Measurements from ENCODE around the gene DGKZ. TPM values are rescaled to one million over a fixed set of nuclear protein-coding genes. Genes with fewer than 3 reads are reported as not detected.

Gene DGKZ
- total and polyA plus RNA-seq, 2 of the 13 experiments (the other 11 are each of a cell fraction or from before 2014, with no cell fraction given), result 15.8 to 20.7 TPM

DNA sequence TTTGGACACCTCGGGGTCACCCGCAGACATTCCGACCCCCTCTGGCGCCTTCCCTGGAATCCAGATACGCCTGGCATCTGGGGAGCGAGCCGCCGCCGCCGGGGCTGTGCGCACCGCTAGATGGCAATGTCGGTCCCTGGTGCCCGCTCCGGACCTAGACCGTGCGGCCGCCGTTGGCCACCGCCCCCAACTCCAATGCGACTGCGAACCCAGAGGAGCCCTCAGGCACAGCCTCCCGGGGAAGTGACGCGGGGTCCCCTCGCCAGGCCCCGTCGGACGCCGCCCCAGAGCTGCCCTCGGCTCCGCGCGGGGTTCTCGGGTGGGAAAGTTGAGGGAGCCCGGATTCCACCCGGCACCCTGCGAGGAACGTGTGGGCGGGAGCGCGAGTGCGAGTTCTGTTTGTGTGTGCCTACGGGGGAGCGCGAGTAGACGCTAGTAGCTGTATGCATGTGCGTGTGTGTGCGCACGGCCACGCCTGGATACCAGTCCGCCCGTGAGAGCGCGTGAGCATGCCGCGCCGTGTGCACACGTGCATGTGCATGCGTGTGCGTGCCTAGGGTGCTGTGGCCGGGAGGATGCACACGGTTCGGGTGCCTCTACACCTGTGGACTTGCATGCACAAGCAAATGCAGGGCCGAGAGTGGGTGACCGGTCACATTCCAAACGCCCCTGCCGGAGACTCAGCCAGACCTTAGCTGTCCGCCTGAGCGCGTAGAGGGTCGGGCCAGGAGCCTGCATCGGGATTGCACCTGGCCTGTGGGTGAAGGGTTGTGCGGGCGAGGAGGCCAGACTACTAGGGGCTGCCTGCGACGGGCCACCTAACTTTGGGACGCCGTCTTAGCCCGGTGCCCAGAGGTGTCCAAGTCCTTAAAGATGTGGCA is 42.4 kb downstream of the DGKZ start (continued):
- TF ChIP-seq, protein P1, sequence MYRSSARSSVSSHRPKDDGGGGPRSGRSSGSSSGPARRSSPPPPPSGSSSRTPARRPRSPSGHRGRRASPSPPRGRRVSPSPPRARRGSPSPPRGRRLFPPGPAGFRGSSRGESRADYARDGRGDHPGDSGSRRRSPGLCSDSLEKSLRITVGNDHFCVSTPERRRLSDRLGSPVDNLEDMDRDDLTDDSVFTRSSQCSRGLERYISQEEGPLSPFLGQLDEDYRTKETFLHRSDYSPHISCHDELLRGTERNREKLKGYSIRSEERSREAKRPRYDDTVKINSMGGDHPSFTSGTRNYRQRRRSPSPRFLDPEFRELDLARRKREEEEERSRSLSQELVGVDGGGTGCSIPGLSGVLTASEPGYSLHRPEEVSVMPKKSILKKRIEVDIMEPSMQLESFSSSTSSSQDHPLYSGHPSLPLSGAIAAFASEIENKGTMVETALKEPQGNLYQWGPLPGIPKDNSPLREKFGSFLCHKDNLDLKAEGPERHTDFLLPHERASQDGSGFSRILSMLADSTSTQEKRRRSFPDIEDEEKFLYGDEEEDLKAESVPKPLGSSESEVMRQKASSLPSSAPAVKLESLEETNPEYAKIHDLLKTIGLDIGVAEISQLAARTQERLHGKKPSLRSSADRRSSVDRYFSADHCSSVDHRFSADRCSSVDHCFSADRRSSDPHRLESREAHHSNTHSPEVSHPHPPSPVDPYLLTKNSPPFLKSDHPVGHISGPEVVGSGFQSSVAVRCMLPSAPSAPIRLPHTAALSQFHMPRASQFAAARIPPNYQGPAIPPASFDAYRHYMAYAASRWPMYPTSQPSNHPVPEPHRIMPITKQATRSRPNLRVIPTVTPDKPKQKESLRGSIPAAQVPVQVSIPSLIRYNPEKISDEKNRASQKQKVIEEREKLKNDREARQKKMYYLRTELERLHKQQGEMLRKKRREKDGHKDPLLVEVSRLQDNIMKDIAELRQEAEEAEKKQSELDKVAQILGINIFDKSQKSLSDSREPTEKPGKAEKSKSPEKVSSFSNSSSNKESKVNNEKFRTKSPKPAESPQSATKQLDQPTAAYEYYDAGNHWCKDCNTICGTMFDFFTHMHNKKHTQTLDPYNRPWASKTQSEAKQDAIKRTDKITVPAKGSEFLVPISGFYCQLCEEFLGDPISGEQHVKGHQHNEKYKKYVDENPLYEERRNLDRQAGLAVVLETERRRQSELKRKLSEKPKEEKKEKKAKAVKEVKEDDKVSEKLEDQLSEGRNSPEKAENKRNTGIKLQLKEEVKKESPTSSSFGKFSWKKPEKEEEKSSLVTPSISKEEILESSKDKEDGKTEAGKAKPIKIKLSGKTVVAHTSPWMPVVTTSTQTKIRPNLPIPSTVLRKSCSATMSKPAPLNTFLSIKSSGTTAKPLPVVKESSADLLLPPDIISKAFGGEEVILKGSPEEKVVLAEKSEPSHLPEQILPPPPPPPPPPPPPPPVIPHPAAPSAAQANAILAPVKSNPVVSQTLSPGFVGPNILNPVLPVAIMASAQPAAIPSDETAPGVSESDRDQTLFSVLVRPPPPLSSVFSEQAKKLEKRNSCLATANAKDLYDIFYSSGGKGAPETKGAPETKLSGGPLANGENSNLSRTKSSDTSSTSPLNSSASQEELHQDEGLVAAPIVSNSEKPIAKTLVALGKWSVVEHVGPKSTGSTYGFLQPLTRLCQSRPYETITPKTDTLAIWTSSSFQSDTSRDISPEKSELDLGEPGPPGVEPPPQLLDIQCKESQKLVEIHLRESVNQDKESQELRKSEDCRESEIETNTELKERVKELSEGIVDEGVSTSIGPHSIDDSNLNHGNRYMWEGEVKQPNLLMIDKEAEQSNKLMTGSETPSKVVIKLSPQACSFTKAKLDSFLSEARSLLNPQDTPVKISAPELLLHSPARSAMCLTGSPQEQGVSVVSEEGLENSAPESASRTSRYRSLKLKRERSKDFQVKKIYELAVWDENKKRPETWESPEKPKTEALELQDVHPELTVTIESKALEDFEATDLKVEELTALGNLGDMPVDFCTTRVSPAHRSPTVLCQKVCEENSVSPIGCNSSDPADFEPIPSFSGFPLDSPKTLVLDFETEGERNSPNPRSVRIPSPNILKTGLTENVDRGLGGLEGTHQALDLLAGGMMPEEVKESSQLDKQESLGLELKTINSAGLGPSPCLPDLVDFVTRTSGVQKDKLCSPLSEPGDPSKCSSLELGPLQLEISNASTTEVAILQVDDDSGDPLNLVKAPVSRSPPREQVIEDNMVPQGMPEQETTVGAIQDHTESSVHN (CRISPR knock-in tag; IDR thresholded peaks at IDR 0.05), result no peak
- TF ChIP-seq MTA3 (CRISPR knock-in tag; IDR thresholded peaks at IDR 0.05) (no peak), PCBP2 (optimal IDR thresholded peaks at IDR 0.05; ENCODE audit: low read depth, low read length, poor library complexity, severe bottlenecking) (no peak), IRX3 (CRISPR knock-in tag; IDR thresholded peaks at IDR 0.05; ENCODE audit: borderline replicate concordance, low read depth) (no peak), ZNF430 (CRISPR knock-in tag; IDR thresholded peaks at IDR 0.05) (0 out of 2 replicates have a peak, but pooled peaks have one; percentile 2), ZNF747 (CRISPR knock-in tag; IDR thresholded peaks at IDR 0.05; ENCODE audit: borderline replicate concordance) (no peak), ZBTB7B (CRISPR knock-in tag; IDR thresholded peaks at IDR 0.05) (peak; percentile 51; the same call in 1 of the 2 replicates), AGO2 (optimal IDR thresholded peaks at IDR 0.05; ENCODE audit: low read depth, low read length) (no peak), MEIS1 (CRISPR knock-in tag; IDR thresholded peaks at IDR 0.05; ENCODE audit: borderline replicate concordance) (no peak)
- TF ChIP-seq, protein P2, sequence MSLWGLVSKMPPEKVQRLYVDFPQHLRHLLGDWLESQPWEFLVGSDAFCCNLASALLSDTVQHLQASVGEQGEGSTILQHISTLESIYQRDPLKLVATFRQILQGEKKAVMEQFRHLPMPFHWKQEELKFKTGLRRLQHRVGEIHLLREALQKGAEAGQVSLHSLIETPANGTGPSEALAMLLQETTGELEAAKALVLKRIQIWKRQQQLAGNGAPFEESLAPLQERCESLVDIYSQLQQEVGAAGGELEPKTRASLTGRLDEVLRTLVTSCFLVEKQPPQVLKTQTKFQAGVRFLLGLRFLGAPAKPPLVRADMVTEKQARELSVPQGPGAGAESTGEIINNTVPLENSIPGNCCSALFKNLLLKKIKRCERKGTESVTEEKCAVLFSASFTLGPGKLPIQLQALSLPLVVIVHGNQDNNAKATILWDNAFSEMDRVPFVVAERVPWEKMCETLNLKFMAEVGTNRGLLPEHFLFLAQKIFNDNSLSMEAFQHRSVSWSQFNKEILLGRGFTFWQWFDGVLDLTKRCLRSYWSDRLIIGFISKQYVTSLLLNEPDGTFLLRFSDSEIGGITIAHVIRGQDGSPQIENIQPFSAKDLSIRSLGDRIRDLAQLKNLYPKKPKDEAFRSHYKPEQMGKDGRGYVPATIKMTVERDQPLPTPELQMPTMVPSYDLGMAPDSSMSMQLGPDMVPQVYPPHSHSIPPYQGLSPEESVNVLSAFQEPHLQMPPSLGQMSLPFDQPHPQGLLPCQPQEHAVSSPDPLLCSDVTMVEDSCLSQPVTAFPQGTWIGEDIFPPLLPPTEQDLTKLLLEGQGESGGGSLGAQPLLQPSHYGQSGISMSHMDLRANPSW (CRISPR knock-in tag; IDR thresholded peaks at IDR 0.05; ENCODE audit: borderline replicate concordance), result no peak
- TF ChIP-seq, protein P3, sequence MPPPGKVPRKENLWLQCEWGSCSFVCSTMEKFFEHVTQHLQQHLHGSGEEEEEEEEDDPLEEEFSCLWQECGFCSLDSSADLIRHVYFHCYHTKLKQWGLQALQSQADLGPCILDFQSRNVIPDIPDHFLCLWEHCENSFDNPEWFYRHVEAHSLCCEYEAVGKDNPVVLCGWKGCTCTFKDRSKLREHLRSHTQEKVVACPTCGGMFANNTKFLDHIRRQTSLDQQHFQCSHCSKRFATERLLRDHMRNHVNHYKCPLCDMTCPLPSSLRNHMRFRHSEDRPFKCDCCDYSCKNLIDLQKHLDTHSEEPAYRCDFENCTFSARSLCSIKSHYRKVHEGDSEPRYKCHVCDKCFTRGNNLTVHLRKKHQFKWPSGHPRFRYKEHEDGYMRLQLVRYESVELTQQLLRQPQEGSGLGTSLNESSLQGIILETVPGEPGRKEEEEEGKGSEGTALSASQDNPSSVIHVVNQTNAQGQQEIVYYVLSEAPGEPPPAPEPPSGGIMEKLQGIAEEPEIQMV (CRISPR knock-in tag; IDR thresholded peaks at IDR 0.05; ENCODE audit: low read depth), result no peak
- TF ChIP-seq, protein P4, sequence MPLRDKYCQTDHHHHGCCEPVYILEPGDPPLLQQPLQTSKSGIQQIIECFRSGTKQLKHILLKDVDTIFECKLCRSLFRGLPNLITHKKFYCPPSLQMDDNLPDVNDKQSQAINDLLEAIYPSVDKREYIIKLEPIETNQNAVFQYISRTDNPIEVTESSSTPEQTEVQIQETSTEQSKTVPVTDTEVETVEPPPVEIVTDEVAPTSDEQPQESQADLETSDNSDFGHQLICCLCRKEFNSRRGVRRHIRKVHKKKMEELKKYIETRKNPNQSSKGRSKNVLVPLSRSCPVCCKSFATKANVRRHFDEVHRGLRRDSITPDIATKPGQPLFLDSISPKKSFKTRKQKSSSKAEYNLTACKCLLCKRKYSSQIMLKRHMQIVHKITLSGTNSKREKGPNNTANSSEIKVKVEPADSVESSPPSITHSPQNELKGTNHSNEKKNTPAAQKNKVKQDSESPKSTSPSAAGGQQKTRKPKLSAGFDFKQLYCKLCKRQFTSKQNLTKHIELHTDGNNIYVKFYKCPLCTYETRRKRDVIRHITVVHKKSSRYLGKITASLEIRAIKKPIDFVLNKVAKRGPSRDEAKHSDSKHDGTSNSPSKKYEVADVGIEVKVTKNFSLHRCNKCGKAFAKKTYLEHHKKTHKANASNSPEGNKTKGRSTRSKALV (CRISPR knock-in tag; IDR thresholded peaks at IDR 0.05), result peak; percentile 99

Data from HepG2 (cell line).